ENCODE data around the gene FBXO34. TPM values are rescaled to one million over a fixed set of nuclear protein-coding genes. Genes with fewer than 3 reads are reported as not detected.

The FBXO34 gene
- total RNA-seq, 6 experiments from 2014 or later, result 6.2 to 10.3 (median 8.7) TPM

DNA sequence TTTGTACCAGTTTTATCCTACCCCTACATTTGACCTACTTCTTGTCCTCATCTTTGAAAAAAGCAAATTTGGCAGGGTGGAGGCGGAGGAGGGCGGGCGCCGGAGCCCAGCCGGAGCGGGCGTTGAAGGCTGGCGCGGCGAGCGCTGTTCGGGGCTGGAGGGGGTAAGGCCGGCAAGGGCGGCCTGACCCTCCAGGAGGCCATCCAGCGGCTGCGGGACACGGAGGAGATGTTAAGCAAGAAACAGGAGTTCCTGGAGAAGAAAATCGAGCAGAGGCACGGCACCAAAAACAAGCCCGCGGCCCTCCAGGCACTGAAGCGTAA lies 27.2 kb downstream of the FBXO34 start:
- H3K27ac ChIP-seq, result no peak overlapping the region

DNA sequence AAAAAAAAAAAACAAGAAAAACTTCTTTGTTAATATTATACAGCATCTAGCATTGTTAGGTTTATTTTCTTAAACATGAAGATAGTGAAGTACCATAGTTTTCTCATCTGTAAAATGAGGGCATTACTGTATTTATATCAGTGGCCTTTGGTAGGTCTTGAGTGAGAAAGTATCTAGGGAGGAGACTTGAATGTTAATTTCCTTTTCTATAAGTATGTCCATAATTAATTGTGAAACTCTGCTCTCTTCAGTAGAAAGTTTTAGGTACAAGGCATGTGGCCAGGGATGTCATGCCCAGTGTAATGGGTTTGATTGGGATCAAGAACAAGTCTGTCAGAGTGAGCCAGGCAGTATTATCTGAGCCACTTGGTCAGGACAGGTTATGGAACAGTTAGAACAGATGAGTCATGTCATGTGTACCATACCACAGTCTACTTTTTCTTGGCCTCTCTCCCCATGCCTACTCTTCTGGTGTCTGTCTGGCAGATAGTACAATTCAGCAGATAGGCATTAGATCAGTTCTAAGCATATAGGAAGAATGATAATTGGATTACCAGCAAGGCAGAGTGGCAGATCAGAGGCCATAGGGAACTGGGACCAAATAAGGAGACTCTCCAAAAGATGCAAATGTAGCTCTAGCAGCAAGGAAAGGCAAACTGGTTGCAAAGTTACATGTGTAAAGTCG lies 30.4 kb downstream of the FBXO34 start:
- WGBS (ENCODE audit: insufficient coverage, low coverage, low lambda C conversion rate, missing lambda C conversion rate), result 82% methylated on average over 1 of the region's 1 CpG

More for the DNA sequence above, 27.2 kb downstream of the FBXO34 start:
- no peak for DNase-seq
- WGBS (ENCODE audit: insufficient coverage, low coverage, low lambda C conversion rate, missing lambda C conversion rate), result 95% methylated on average over 19 of the region's 22 CpGs
- Histone ChIP-seq H3K36me3 (no peaks in the 10 kb centered on the region), H3K9me3 (no peaks in the 10 kb centered on the region), H3K4me1 (peaks cover 0 to 8% (median 2%) of the 10 kb centered on the region in 4 donors), H3K27me3 (no peaks in the 10 kb centered on the region), H3K4me3 (no peak overlapping the region)
- intact Hi-C loops (cut with DNase I), result no loop called here
- no peak for ATAC-seq
- TF ChIP-seq, protein P1, sequence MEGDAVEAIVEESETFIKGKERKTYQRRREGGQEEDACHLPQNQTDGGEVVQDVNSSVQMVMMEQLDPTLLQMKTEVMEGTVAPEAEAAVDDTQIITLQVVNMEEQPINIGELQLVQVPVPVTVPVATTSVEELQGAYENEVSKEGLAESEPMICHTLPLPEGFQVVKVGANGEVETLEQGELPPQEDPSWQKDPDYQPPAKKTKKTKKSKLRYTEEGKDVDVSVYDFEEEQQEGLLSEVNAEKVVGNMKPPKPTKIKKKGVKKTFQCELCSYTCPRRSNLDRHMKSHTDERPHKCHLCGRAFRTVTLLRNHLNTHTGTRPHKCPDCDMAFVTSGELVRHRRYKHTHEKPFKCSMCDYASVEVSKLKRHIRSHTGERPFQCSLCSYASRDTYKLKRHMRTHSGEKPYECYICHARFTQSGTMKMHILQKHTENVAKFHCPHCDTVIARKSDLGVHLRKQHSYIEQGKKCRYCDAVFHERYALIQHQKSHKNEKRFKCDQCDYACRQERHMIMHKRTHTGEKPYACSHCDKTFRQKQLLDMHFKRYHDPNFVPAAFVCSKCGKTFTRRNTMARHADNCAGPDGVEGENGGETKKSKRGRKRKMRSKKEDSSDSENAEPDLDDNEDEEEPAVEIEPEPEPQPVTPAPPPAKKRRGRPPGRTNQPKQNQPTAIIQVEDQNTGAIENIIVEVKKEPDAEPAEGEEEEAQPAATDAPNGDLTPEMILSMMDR (IDR thresholded peaks at IDR 0.05), result no peak
- no peak for TF ChIP-seq POLR2A (IDR thresholded peaks at IDR 0.05)

DNA sequence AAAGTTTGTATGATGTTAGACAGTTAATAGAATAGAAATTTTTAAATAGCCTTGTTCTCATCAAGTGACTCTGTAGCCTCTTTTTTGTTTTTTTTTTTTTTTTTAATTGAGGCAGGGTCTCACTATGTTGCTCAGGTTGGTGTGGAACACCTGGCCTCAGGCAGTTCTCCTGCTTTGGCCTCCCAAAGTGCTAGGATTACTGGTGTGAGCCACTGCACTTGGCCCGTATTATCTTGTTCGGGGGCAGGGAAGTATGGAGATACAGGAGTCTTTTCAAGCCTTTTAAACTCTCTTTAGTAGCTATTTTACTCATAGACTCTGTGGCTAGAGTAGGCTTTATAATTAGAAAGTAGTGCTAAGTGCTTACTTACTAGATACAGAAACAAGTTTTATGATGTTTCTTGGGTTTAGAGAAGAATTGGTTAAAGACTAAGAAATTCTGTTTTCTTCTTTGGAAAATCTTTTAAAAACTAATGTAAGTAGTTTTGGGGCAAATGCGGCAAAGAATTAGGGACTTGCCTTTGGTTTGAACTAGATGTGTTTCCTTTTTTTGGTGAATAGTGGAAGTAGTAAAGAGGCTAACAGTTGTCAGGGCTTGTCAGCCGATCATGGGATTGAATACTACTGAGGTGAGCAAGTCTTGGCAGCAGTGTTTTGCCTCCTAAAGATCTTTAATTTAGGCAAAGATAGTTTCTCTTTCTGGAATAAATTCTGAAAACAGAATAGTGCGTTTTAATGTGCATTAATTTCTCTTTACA lies 31.3 kb downstream of the FBXO34 start:
- Histone ChIP-seq H3K27me3 (no peaks in the 10 kb centered on the region), H3K4me3 (no peak overlapping the region), H3K4me1 (peaks cover 0 to 5% (median 0%) of the 10 kb centered on the region in 4 donors), H3K9me3 (no peaks in the 10 kb centered on the region), H3K27ac (no peak overlapping the region), H3K36me3 (no peaks in the 10 kb centered on the region)
- intact Hi-C loops (cut with DNase I), result no loop called here
- no peak for DNase-seq
- 76% methylated on average over 5 of the region's 5 CpGs for WGBS (ENCODE audit: insufficient coverage, low coverage, low lambda C conversion rate, missing lambda C conversion rate)
- peak in 2 of 4 donors; percentile 20 to 47 for ATAC-seq
- TF ChIP-seq POLR2A (IDR thresholded peaks at IDR 0.05), result no peak
- TF ChIP-seq, protein P1 (IDR thresholded peaks at IDR 0.05), result no peak

More for the DNA sequence above, 30.4 kb downstream of the FBXO34 start:
- H3K4me3 ChIP-seq, result no peak overlapping the region
- no peaks in the 10 kb centered on the region for H3K36me3 ChIP-seq
- ATAC-seq (peak in 3 of 4 donors; percentile 21 to 97 (median 46)), DNase-seq (no peak)
- intact Hi-C loops (cut with DNase I), result no loop called here
- H3K27me3 ChIP-seq, result no peaks in the 10 kb centered on the region
- no peaks in the 10 kb centered on the region for H3K9me3 ChIP-seq
- H3K4me1 ChIP-seq, result peaks cover 0 to 8% (median 2%) of the 10 kb centered on the region in 4 donors
- TF ChIP-seq, protein P1 (IDR thresholded peaks at IDR 0.05), result no peak
- no peak for TF ChIP-seq POLR2A (IDR thresholded peaks at IDR 0.05)
- H3K27ac ChIP-seq, result no peak overlapping the region

DNA sequence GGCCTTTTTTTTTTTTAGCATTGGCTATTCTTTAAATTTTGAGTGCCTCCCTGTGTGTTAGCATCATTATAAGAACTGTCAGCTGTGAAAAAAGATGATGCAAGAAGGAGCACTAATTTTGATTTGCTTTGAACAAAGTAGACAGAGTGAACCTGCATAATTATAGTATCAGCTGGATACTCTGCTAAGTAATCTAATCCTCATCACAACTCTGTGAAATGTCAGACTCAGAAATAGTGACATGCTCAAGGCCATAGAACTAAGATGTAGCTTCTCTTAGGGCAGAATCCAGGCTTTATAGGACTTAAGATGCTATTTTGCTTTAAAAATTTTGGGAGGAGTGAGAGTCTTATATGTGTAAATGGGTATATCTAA lies 31.9 kb downstream of the FBXO34 start:
- no peaks in the 10 kb centered on the region for H3K9me3 ChIP-seq
- DNase-seq (no peak), ATAC-seq (no peak)
- H3K4me1 ChIP-seq, result no peaks in the 10 kb centered on the region
- no peaks in the 10 kb centered on the region for H3K36me3 ChIP-seq
- intact Hi-C loops (cut with DNase I), result no loop called here
- no peak overlapping the region for H3K27ac ChIP-seq
- no peak for TF ChIP-seq POLR2A (IDR thresholded peaks at IDR 0.05)
- TF ChIP-seq, protein P1 (IDR thresholded peaks at IDR 0.05), result no peak
- H3K27me3 ChIP-seq, result no peaks in the 10 kb centered on the region
- no peak overlapping the region for H3K4me3 ChIP-seq
